GM23248 (cell line): ENCODE results near the gene NDEL1.

Experiments used
- EZH2 ChIP-seq: fragments of 200-600 bp; sonication (generic); IDR thresholded peaks from 2 replicates; pipeline ENCODE4 v1.6.1; 2018; ENCODE audit warnings: antibody characterized with exemption, mild to moderate bottlenecking; ENCODE audit not compliant: insufficient read depth, poor library complexity, severe bottlenecking
- EZH2phosphoT487 ChIP-seq: fragments of 200-600 bp; sonication (generic); IDR thresholded peaks from 2 replicates; pipeline ENCODE4 v1.6.1; 2018; ENCODE audit warnings: antibody characterized with exemption, moderate library complexity, mild to moderate bottlenecking, low read depth; ENCODE audit not compliant: insufficient read depth

DNA sequence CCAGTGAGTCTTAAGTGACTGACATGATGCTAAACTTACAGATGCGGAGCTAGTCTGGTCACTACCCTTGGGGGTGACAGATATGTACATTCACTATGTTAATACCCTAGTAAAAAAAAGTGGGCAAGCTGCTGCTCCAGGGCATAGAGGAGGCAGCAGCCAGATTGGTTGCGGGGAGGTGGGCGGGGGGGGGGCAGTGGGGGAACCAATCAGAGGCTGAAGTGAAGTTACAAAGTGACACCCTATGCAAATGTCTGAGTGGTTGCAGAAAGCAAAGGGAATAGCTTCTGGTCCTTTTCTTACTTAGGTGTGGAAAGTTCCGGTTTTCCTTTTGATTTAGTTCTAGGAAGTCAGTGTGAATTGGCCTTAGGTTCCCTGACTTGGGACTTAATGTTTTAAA is 12.1 kb downstream of the NDEL1 start:
- no peak for TF ChIP-seq EZH2
- no peak for TF ChIP-seq EZH2phosphoT487
